ENCODE results near the gene PTPN21. TPM values are rescaled to one million over a fixed set of nuclear protein-coding genes. Genes with fewer than 3 reads are reported as not detected.

Gene PTPN21
- total RNA-seq, 1 experiment from 2014 or later: 15.0 TPM

DNA sequence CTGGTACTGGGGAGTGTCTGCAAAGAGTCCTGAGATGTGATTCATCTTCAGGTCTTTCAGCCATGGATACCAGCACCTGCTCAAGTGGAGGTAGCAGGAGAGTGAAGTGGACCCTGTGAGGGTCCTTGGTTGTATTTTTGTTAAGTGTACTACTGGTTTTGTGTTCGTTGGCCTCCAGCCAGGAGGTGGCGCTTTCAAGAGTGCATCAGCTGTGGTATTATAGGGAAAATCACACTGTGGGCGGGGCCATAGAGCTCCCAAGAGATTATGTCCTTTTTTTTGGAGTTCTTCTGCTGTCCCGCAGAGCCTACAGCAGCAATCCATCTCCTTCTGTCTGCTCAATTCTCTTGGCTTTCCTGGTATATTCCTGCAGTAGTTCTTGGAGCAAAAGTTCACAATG is 102.6 kb downstream of the PTPN21 start:
- Histone ChIP-seq H3K9me3 (ENCODE audit: control insufficient read depth, insufficient read depth, low read depth, low read length) (no peaks in the 10 kb centered on the region), H3K4me3 (ENCODE audit: low read depth in 2 of 2, low read length in 2 of 2) (no peak overlapping the region), H3K27ac (ENCODE audit: low read length) (no peak overlapping the region), H3K36me3 (ENCODE audit: control insufficient read depth, insufficient read depth, low read length) (no peaks in the 10 kb centered on the region), H3K27me3 (ENCODE audit: control insufficient read depth, insufficient read depth, low read length) (no peaks in the 10 kb centered on the region), H3K4me1 (ENCODE audit: control insufficient read depth, insufficient read depth, low read length) (no peaks in the 10 kb centered on the region)
- intact Hi-C loops (cut with micrococcal nuclease; ENCODE audit: unreplicated experiment): no loop called here
- TF ChIP-seq SIN3A (IDR thresholded peaks at IDR 0.05; ENCODE audit: borderline replicate concordance, insufficient read depth, low read depth, low read length) (no peak), TCF7L2 (IDR thresholded peaks at IDR 0.05; ENCODE audit: low read depth, low read length) (no peak)
- BruUV-seq (replicated peaks): no TSS peak
- ATAC-seq: no peak
- in situ Hi-C loops (cut with HindIII; ENCODE audit: low pct_unique_long_range_greater_than_20kb, low sequenced_read_pairs): no loop called here
- ChIA-PET POLR2A (no interaction called here), CTCF (no interaction called here)
- DNase-seq (ENCODE audit: low read depth, low spot score): no peak

DNA sequence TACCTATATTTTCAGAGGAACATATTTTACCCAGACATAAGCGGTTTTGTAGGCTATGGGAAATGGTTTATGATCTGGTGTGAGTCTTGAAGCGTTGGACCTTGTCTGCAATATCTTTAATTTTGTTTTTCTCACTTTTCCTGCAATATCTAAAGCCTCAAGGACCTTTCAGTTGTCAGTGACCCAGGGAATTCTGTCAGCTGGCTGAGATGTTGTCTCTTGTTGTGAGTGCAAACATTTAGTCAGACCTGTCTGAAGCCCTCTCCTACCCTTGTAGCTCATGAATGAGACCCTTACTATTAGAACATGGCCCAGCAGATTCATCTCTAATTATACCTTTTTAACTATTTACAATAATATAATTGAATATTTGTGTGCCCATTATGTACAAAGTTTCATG is 115.7 kb downstream of the PTPN21 start:
- Histone ChIP-seq H3K27me3 (ENCODE audit: control insufficient read depth, insufficient read depth, low read length) (no peaks in the 10 kb centered on the region), H3K4me1 (ENCODE audit: control insufficient read depth, insufficient read depth, low read length) (no peaks in the 10 kb centered on the region), H3K9me3 (ENCODE audit: control insufficient read depth, insufficient read depth, low read depth, low read length) (no peaks in the 10 kb centered on the region), H3K27ac (ENCODE audit: low read length) (no peak overlapping the region), H3K36me3 (ENCODE audit: control insufficient read depth, insufficient read depth, low read length) (no peaks in the 10 kb centered on the region), H3K4me3 (ENCODE audit: low read depth in 2 of 2, low read length in 2 of 2) (no peak overlapping the region)
- in situ Hi-C loops (cut with HindIII; ENCODE audit: low pct_unique_long_range_greater_than_20kb, low sequenced_read_pairs): no loop called here
- BruUV-seq (replicated peaks): no TSS peak
- TF ChIP-seq SIN3A (IDR thresholded peaks at IDR 0.05; ENCODE audit: borderline replicate concordance, insufficient read depth, low read depth, low read length): no peak
- TF ChIP-seq POLR2AphosphoS5 (IDR thresholded peaks at IDR 0.05; ENCODE audit: low read depth, low read length): no peak
- TF ChIP-seq, protein P1, sequence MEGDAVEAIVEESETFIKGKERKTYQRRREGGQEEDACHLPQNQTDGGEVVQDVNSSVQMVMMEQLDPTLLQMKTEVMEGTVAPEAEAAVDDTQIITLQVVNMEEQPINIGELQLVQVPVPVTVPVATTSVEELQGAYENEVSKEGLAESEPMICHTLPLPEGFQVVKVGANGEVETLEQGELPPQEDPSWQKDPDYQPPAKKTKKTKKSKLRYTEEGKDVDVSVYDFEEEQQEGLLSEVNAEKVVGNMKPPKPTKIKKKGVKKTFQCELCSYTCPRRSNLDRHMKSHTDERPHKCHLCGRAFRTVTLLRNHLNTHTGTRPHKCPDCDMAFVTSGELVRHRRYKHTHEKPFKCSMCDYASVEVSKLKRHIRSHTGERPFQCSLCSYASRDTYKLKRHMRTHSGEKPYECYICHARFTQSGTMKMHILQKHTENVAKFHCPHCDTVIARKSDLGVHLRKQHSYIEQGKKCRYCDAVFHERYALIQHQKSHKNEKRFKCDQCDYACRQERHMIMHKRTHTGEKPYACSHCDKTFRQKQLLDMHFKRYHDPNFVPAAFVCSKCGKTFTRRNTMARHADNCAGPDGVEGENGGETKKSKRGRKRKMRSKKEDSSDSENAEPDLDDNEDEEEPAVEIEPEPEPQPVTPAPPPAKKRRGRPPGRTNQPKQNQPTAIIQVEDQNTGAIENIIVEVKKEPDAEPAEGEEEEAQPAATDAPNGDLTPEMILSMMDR (IDR thresholded peaks at IDR 0.05): no peak
- TF ChIP-seq, protein P2, sequence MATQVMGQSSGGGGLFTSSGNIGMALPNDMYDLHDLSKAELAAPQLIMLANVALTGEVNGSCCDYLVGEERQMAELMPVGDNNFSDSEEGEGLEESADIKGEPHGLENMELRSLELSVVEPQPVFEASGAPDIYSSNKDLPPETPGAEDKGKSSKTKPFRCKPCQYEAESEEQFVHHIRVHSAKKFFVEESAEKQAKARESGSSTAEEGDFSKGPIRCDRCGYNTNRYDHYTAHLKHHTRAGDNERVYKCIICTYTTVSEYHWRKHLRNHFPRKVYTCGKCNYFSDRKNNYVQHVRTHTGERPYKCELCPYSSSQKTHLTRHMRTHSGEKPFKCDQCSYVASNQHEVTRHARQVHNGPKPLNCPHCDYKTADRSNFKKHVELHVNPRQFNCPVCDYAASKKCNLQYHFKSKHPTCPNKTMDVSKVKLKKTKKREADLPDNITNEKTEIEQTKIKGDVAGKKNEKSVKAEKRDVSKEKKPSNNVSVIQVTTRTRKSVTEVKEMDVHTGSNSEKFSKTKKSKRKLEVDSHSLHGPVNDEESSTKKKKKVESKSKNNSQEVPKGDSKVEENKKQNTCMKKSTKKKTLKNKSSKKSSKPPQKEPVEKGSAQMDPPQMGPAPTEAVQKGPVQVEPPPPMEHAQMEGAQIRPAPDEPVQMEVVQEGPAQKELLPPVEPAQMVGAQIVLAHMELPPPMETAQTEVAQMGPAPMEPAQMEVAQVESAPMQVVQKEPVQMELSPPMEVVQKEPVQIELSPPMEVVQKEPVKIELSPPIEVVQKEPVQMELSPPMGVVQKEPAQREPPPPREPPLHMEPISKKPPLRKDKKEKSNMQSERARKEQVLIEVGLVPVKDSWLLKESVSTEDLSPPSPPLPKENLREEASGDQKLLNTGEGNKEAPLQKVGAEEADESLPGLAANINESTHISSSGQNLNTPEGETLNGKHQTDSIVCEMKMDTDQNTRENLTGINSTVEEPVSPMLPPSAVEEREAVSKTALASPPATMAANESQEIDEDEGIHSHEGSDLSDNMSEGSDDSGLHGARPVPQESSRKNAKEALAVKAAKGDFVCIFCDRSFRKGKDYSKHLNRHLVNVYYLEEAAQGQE (IDR thresholded peaks at IDR 0.05; ENCODE audit: insufficient read depth in 1 of 2, low read depth in 2 of 2, low read length in 1 of 2): no peak
- no peak for TF ChIP-seq TCF7L2 (IDR thresholded peaks at IDR 0.05; ENCODE audit: low read depth, low read length)
- ChIA-PET POLR2A (no interaction called here), CTCF (no interaction called here)
- DNase-seq (ENCODE audit: low read depth, low spot score): no peak
- intact Hi-C loops (cut with micrococcal nuclease; ENCODE audit: unreplicated experiment): loop anchor here (5.0 kb wide), 1 partner anchor 252 kb away; no protein-coding TSS in a partner anchor
- ATAC-seq: no peak

DNA sequence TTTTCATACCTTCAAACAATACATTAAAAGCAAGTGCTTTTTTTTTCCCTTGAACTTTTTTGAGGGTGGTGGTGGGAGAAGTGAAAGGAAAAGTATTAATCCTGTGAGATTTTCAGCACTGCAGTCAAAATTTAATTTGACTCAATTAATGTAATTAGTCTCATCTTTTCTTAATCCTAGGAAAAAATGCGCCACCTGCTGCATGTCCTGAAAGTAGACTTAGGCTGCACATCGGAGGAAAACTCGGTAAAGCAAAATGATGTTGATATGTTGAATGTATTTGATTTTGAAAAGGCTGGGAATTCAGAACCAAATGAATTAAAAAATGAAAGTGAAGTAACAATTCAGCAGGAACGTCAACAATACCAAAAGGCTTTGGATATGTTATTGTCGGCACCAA is 117.1 kb downstream of the PTPN21 start:
- Histone ChIP-seq H3K27me3 (ENCODE audit: control insufficient read depth, insufficient read depth, low read length) (no peaks in the 10 kb centered on the region), H3K4me3 (ENCODE audit: low read depth in 2 of 2, low read length in 2 of 2) (no peak overlapping the region), H3K36me3 (ENCODE audit: control insufficient read depth, insufficient read depth, low read length) (no peaks in the 10 kb centered on the region), H3K4me1 (ENCODE audit: control insufficient read depth, insufficient read depth, low read length) (no peaks in the 10 kb centered on the region), H3K9me3 (ENCODE audit: control insufficient read depth, insufficient read depth, low read depth, low read length) (no peaks in the 10 kb centered on the region), H3K27ac (ENCODE audit: low read length) (no peak overlapping the region)
- no peak for ATAC-seq
- intact Hi-C loops (cut with micrococcal nuclease; ENCODE audit: unreplicated experiment): loop anchor here (5.0 kb wide), 1 partner anchor 250 kb away; no protein-coding TSS in a partner anchor
- TF ChIP-seq, protein P2 (IDR thresholded peaks at IDR 0.05; ENCODE audit: insufficient read depth in 1 of 2, low read depth in 2 of 2, low read length in 1 of 2): no peak
- TF ChIP-seq TCF7L2 (IDR thresholded peaks at IDR 0.05; ENCODE audit: low read depth, low read length) (no peak), SIN3A (IDR thresholded peaks at IDR 0.05; ENCODE audit: borderline replicate concordance, insufficient read depth, low read depth, low read length) (no peak), POLR2AphosphoS5 (IDR thresholded peaks at IDR 0.05; ENCODE audit: low read depth, low read length) (no peak)
- TF ChIP-seq, protein P1 (IDR thresholded peaks at IDR 0.05): peak; percentile 52; the same call in 1 of the 2 replicates
- POLR2A ChIA-PET: no interaction called here
- BruUV-seq (replicated peaks): no TSS peak
- in situ Hi-C loops (cut with HindIII; ENCODE audit: low pct_unique_long_range_greater_than_20kb, low sequenced_read_pairs): no loop called here
- CTCF ChIA-PET: interaction anchor here (0.7 kb wide), 1 partner anchor 249 kb away, joined by 5 read pairs; no protein-coding TSS in a partner anchor
- DNase-seq (ENCODE audit: low read depth, low spot score): no peak
